Left ventricle myocardium inferior (tissue), 1 donor: ENCODE results near the gene PLPP4. TPM values are rescaled to one million over a fixed set of nuclear protein-coding genes. Genes with fewer than 3 reads are reported as not detected.

ENCODE experiments used
- DNase-seq: peaks from one replicate; pipeline ENCODE4 v3.0.0-alpha.2; 2020
- H3K27ac ChIP-seq: fragments of 200-600 bp; replicated peaks from 2 replicates; pipeline ENCODE4 v1.8.0; 2021
- H3K27me3 ChIP-seq: fragments of 200-600 bp; 2 replicates; pipeline ENCODE4 v1.8.0; 2021; ENCODE audit warnings: low read depth
- H3K36me3 ChIP-seq: fragments of 200-600 bp; 2 replicates; pipeline ENCODE4 v1.8.0; 2021
- H3K4me1 ChIP-seq: fragments of 200-600 bp; 2 replicates; pipeline ENCODE4 v1.8.0; 2021
- H3K4me3 ChIP-seq: fragments of 200-600 bp; 2 replicates; pipeline ENCODE4 v1.8.0; 2021; ENCODE audit warnings: mild to moderate bottlenecking, moderate library complexity
- H3K9me3 ChIP-seq: fragments of 200-600 bp; replicated peaks from 2 replicates; pipeline ENCODE4 v1.8.0; 2021
- CTCF ChIP-seq: fragments of 200-600 bp; IDR thresholded peaks from 2 replicates; pipeline ENCODE4 v1.8.0; 2021; ENCODE audit warnings: antibody characterized with exemption, mild to moderate bottlenecking, borderline replicate concordance
- intact Hi-C: fragments of 100-400 bp; cut with micrococcal nuclease; formaldehyde crosslinking; loops from one replicate; pipeline ENCODE4 v1.11.0; 2022
- total RNA-seq: library from RNA; stranded (reverse); fragmentation: NEBNext Ultra II Directional; extraction: Animal tissue kit (Norgen Biotek cat#: 25700); gene quantifications from one replicate; pipeline ENCODE4 v1.2.1, GENCODE V29; 2021
- donor health status: DM: no; HTN: yes; CAD: no; lungs with severe emphysema.

Gene PLPP4
- total RNA-seq, 1 donor from 2014 or later, result not detected

GRCh38 chr10:120507651-120508050, 50.6 kb downstream of the PLPP4 start:
- Histone ChIP-seq H3K4me1 (no peaks in the 10 kb centered on the region), H3K4me3 (no peak overlapping the region), H3K27ac (no peak overlapping the region), H3K36me3 (no peaks in the 10 kb centered on the region), H3K9me3 (peaks cover 4% of the 10 kb centered on the region), H3K27me3 (peaks cover 35% of the 10 kb centered on the region)
- DNase-seq, result no peak
- no peak for TF ChIP-seq CTCF
- intact Hi-C loops, result no loop called here

- Histone ChIP-seq H3K27ac (no peak overlapping the region), H3K9me3 (peaks cover 8% of the 10 kb centered on the region), H3K4me3 (no peak overlapping the region), H3K36me3 (no peaks in the 10 kb centered on the region), H3K27me3 (peaks cover 30% of the 10 kb centered on the region), H3K4me1 (no peaks in the 10 kb centered on the region)
- intact Hi-C loops, result no loop called here
- TF ChIP-seq CTCF, result no peak
- DNase-seq, result no peak
These were observed 51.4 kb downstream of the PLPP4 start for GRCh38 chr10:120508393-120508792.

GRCh38 chr10:120508966-120509365, 51.9 kb downstream of the PLPP4 start:
- Histone ChIP-seq H3K36me3 (no peaks in the 10 kb centered on the region), H3K27me3 (peaks cover 30% of the 10 kb centered on the region), H3K27ac (no peak overlapping the region), H3K9me3 (peaks cover 8% of the 10 kb centered on the region), H3K4me3 (no peak overlapping the region), H3K4me1 (no peaks in the 10 kb centered on the region)
- intact Hi-C loops, result no loop called here
- no peak for DNase-seq
- no peak for TF ChIP-seq CTCF

DNA sequence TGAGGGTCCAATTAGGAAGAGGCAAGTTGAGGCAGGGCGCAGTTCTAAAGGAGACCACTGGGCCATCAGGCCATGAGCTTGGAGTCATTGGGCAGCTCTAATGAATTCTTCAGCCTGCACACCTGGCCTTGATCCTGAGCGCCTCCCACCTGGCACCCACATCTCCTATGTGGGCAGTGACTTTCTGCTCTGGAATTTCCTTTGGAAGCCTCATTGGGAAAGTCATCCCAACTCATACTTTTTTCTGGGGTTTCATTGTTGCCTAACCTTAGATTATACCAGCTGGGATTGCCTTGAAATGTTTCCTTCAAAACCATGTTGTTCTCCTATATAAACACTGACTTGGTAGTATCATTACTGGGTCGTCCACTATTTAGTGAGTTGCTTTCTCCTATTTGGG, 54.1 kb downstream of the PLPP4 start:
- no peak overlapping the region for H3K4me3 ChIP-seq
- DNase-seq, result no peak
- TF ChIP-seq CTCF, result no peak
- H3K27me3 ChIP-seq, result peaks cover 30% of the 10 kb centered on the region
- H3K36me3 ChIP-seq, result no peaks in the 10 kb centered on the region
- H3K27ac ChIP-seq, result no peak overlapping the region
- intact Hi-C loops, result no loop called here
- H3K4me1 ChIP-seq, result no peaks in the 10 kb centered on the region
- peaks cover 8% of the 10 kb centered on the region for H3K9me3 ChIP-seq

- H3K9me3 ChIP-seq, result peaks cover 8% of the 10 kb centered on the region
- intact Hi-C loops, result no loop called here
- DNase-seq, result no peak
- H3K27ac ChIP-seq, result no peak overlapping the region
- no peak for TF ChIP-seq CTCF
- H3K4me3 ChIP-seq, result no peak overlapping the region
- no peaks in the 10 kb centered on the region for H3K4me1 ChIP-seq
- no peaks in the 10 kb centered on the region for H3K36me3 ChIP-seq
- peaks cover 38% of the 10 kb centered on the region for H3K27me3 ChIP-seq
These were observed 56.3 kb downstream of the PLPP4 start for GRCh38 chr10:120513307-120513796.

GRCh38 chr10:120514035-120514620, 57.1 kb downstream of the PLPP4 start:
- peaks cover 30% of the 10 kb centered on the region for H3K27me3 ChIP-seq
- H3K27ac ChIP-seq, result no peak overlapping the region
- intact Hi-C loops, result no loop called here
- TF ChIP-seq CTCF, result no peak
- DNase-seq, result no peak
- no peaks in the 10 kb centered on the region for H3K36me3 ChIP-seq
- H3K4me1 ChIP-seq, result no peaks in the 10 kb centered on the region
- peaks cover 8% of the 10 kb centered on the region for H3K9me3 ChIP-seq
- H3K4me3 ChIP-seq, result no peak overlapping the region
